CD1c-positive myeloid dendritic cell (primary cell): ENCODE data around the gene AFAP1L2.

Experiments
- DNase-seq: peaks from one replicate; pipeline ENCODE4 v3.0.0-alpha.2; 2016; ENCODE audit errors: extremely low spot score

Gene AFAP1L2, protein sequence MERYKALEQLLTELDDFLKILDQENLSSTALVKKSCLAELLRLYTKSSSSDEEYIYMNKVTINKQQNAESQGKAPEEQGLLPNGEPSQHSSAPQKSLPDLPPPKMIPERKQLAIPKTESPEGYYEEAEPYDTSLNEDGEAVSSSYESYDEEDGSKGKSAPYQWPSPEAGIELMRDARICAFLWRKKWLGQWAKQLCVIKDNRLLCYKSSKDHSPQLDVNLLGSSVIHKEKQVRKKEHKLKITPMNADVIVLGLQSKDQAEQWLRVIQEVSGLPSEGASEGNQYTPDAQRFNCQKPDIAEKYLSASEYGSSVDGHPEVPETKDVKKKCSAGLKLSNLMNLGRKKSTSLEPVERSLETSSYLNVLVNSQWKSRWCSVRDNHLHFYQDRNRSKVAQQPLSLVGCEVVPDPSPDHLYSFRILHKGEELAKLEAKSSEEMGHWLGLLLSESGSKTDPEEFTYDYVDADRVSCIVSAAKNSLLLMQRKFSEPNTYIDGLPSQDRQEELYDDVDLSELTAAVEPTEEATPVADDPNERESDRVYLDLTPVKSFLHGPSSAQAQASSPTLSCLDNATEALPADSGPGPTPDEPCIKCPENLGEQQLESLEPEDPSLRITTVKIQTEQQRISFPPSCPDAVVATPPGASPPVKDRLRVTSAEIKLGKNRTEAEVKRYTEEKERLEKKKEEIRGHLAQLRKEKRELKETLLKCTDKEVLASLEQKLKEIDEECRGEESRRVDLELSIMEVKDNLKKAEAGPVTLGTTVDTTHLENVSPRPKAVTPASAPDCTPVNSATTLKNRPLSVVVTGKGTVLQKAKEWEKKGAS

GRCh38 chr10:114404171-114405010, at the start of gene AFAP1L2:
Gene AFAP1L2 (minus strand): TSS chr10:114404502. CDS start chr10:114404455, 47 bp downstream.
- no peak for DNase-seq

DNA sequence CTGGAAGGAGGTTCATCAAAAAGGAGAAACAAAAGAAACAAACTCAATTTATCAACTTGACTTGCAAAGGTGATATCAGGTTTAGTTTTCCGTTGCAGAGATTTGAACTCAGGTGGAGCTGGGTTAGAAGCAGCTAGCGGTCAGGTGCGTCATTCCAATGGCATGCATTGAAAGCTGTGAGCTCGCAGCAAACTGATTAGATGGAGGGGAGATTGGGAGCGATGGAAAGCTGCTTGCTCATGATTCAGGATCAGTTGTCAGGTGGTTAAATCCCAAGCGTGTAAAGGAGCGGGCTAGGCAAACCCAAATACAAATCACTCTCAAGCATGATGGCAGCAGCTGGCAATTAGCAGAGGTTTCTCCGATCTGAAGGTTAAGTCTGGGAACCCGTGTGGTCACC, 49.3 kb upstream of the AFAP1L2 start:
- no peak for DNase-seq

GRCh38 chr10:114448897-114449296, 44.6 kb upstream of the AFAP1L2 start:
- no peak for DNase-seq

- no peak for DNase-seq
Observed at GRCh38 chr10:114445332-114445731, 41.0 kb upstream of the AFAP1L2 start.

DNA sequence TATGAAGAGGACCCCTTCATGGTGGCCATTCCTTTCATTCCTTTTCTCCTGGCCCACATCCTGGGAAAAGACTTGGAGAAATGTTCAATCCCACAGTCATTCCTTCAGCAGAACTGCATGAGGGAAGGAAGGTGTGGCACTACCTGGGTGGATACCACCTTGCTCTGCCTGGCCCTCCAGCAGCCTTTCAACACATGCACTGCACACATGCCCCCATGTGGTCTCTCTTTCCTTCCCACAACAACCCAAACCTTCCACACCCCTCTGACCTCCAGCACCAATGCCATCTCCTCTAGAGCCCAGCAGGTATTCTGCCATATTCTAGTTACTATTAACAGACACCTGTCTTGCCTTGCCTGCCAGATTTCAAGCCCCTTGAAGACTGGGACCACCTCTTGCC, 40.5 kb upstream of the AFAP1L2 start:
- DNase-seq = no peak

DNA sequence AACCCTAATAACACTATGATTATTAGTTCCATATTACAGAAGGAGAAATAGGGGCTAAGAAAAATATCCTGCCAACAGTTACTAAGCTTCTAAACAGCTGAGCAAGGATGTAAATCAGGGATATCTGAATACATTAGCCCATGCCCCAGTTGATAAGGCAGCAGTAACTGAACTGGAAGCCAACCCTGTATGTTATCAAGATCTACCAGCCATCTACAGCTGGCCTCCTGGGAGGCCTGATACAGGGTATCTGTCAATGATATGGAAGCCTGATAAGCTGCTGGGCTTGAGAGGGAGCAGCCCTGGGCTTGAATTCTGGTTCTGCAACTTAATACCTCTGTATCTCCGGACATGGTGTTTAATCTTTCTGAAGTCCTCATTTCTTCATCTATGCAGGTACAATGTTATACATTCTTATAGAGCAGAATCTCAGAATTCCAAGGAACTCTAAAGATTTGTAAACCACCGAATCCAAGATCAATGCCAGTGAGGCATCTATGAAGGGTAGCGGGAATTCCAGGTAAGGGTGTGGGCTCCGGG, 37.9 kb upstream of the AFAP1L2 start:
- no peak for DNase-seq

DNA sequence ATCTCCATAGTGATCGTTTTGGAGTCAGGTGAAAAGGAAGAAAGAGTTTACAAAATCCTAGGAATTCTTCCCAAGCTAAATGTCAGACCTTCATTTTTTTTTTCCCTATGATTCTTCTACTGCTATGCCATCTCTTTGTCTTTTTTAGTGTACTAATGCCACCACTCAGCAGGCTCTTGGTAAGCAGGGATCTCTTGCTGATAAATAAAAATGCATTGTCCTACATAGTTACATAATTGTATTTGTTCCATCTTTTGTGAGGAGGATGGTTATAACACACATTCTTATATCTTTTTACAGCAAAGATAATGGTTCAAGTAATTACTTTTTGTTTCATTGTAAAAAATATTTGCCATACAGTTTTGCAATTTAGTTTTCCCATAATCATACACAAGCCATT, 36.8 kb upstream of the AFAP1L2 start:
- DNase-seq = no peak

DNA sequence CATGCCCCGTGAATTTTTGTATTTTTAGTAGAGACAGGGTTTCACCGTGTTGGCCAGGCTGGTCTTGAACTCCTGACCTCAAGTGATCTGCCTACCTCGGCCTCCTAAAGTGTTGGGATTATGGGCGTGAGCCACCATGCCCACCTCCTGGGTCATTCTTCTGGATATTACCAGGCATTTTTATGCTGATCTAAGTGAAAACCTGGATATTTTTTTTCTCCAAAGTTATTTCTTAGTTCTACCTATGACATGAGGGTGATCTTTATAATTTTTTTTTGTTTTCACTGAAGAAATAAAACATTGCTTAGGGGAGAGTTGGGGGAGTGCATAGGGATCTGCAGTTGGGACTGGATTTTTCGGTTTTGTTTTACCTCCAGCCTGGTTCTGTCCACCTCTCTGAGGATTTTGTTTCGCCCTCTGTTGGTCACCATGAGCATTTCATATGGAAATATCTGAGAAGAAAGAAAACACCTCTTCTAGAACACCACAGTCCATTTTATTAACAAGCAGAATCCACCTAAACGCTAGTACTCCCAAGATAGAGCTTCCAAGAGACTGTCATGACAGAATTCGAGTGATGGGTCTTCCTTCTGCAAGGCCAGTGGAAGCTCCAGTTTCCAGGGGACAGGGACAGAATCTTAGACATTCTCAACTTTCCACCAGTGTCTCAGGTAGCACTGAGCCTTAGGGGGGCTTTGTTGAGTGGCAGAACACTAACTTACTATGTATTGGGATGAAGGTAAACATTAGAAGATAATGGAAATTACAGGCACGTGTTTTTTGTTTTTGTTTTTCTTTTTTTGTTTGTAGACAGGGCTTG, 33.4 kb upstream of the AFAP1L2 start:
- no peak for DNase-seq

DNA sequence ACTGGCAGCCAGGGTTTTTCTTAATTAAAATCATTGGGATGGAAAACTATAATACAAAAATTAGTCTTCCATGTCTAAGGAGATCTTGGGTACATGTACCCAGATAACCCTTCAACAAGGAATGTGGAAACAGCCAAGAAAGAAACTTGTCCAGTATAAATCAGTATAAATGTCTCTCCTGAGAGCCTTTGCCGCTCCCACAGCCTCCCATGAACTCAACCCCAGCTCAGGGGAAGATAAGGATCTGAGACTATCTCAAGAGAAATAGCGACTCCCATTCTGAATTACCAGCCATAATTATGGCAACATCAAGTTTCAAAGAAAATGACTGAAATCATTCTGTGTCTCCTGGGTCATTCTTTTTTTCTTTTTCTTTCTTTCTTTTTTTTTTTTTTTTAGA, 32.6 kb upstream of the AFAP1L2 start:
- DNase-seq = no peak

- no peak for DNase-seq
Observed at GRCh38 chr10:114432566-114433093, 28.3 kb upstream of the AFAP1L2 start.

DNA sequence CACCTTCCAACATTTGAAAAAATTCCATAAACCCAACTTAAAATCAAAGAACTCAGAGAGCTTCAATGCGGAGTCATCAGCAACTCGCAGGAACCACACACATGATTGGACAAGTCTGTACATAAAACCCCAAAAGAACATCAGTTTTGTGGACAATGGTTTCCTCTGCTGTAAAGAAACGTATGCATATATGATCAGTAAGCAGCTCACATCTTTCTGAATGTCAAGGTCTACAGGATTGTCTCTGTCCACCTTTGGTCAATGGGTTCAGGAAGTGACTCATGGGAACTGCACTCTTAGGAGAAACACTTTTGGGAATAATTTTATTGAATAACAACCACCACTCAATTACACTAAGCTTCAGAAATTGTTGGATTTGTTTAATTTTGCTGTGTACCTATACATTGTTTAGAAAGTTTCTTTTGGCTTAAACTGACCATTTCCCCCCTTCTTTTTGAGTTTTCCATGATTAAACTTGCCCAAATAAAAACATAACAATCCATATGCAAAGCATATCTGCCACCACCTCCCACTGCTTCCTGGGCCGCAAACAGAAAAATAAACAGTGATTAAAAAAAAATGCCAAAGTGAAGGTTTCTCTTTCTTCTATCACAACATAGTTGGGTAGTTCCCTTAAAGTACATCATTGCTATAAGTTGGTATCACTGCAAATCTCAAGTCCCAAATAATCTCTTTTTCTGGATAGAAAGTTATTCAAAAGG, 27.3 kb upstream of the AFAP1L2 start:
- no peak for DNase-seq

GRCh38 chr10:114430688-114431413, 26.5 kb upstream of the AFAP1L2 start:
- DNase-seq = no peak

GRCh38 chr10:114429581-114430335, 25.5 kb upstream of the AFAP1L2 start:
- no peak for DNase-seq

GRCh38 chr10:114427124-114427852, 23.0 kb upstream of the AFAP1L2 start:
- no peak for DNase-seq

DNA sequence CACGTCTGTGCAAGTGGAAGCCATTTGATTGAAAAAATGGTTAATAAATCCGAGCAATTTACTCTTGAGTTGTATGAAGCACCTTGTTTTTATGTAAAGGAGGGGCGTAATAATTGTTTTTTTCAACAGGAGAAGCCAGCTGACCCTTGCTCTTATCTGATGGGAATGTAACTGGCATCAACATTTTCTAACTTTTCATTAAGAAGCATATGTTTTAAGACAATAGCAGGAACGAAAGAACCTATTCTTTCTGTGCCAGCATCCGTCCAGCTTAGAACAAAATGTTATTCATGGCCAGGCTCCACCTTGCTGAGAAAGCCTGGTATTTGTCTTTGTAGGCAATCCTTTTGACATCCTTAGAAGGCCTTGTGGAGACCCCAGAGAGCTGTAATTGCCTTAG, 22.2 kb upstream of the AFAP1L2 start:
- DNase-seq = no peak

DNA sequence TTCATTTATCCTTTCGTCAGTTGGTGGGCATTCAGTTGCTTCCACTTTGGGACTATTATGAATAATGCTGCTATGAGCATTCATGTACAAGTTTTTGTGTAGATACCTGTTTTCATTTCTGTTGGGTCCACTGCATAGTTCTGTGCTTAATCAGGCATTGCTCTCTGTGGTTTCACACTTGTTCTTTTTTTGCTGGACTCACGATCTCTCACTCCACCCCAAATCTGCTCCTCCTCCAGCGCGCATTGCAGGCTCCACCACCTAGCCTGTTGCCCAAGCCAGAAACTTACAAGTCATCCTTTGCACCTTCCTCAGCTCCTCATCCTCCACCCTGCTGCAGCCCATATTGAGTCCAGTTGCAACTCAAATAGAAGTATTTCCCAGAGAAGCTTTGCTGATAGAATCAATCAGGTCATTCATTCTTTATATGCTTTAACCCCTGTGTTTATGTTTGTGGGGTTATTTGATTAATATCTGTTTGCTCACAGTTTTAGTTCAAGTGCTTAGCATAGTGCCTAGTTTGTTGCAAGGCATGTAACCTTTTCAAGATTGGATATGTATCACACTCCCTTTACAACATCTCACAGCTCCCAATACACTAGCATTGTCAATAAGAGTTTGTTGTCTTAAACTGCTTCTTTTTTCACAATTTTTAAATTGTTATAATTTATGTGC, 16.6 kb upstream of the AFAP1L2 start:
- no peak for DNase-seq

GRCh38 chr10:114418109-114418508, 13.8 kb upstream of the AFAP1L2 start:
- no peak for DNase-seq
